ENCODE results near the gene WNK2. TPM values are rescaled to one million over a fixed set of nuclear protein-coding genes. Genes with fewer than 3 reads are reported as not detected.

WNK2 gene
- total RNA-seq, 1 donor from 2014 or later = 1.9 TPM

GRCh38 chr9:93265972-93266371, 82.0 kb downstream of the WNK2 start:
- DNase-seq (ENCODE audit: low read depth) (no peak), FAIRE-seq (no peak)
- Histone ChIP-seq H3K27me3 (ENCODE audit: insufficient read depth, low read length) (peaks cover 2% of the 10 kb centered on the region), H3K27ac (ENCODE audit: low read depth, low read length) (no peak overlapping the region), H3K4me3 (ENCODE audit: insufficient read depth, low read depth, low read length) (no peak overlapping the region), H3K9ac (ENCODE audit: low read length) (no peak overlapping the region), H2AFZ (ENCODE audit: low read depth, low read length) (no peak overlapping the region), H4K20me1 (ENCODE audit: insufficient read depth, low read length) (no peaks in the 10 kb centered on the region), H3K79me2 (ENCODE audit: insufficient read depth, low read length) (no peaks in the 10 kb centered on the region), H3K4me1 (ENCODE audit: insufficient read depth, low read length) (no peaks in the 10 kb centered on the region), H3K36me3 (ENCODE audit: insufficient read depth, low read length) (no peaks in the 10 kb centered on the region), H3K4me2 (ENCODE audit: low read length) (no peak overlapping the region), H3K9me3 (ENCODE audit: insufficient read depth, low read depth, low read length) (no peaks in the 10 kb centered on the region)
- no peak for TF ChIP-seq EZH2 (IDR thresholded peaks at IDR 0.05; ENCODE audit: insufficient read depth, low read length)
- TF ChIP-seq, protein P1, sequence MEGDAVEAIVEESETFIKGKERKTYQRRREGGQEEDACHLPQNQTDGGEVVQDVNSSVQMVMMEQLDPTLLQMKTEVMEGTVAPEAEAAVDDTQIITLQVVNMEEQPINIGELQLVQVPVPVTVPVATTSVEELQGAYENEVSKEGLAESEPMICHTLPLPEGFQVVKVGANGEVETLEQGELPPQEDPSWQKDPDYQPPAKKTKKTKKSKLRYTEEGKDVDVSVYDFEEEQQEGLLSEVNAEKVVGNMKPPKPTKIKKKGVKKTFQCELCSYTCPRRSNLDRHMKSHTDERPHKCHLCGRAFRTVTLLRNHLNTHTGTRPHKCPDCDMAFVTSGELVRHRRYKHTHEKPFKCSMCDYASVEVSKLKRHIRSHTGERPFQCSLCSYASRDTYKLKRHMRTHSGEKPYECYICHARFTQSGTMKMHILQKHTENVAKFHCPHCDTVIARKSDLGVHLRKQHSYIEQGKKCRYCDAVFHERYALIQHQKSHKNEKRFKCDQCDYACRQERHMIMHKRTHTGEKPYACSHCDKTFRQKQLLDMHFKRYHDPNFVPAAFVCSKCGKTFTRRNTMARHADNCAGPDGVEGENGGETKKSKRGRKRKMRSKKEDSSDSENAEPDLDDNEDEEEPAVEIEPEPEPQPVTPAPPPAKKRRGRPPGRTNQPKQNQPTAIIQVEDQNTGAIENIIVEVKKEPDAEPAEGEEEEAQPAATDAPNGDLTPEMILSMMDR (IDR thresholded peaks at IDR 0.05; ENCODE audit: insufficient read depth, low read depth, low read length) = no peak
- H3K4me1 Mint-ChIP-seq (ENCODE audit: low read depth, unreplicated experiment) = no peaks in the 10 kb centered on the region
- H3K9me3 Mint-ChIP-seq (ENCODE audit: unreplicated experiment) = no peaks in the 10 kb centered on the region
- peaks cover 21% of the 10 kb centered on the region for H3K27me3 Mint-ChIP-seq (ENCODE audit: low read depth, unreplicated experiment)
- no peaks in the 10 kb centered on the region for H3K36me3 Mint-ChIP-seq (ENCODE audit: low read depth, unreplicated experiment)
- H3K4me3 Mint-ChIP-seq (ENCODE audit: unreplicated experiment) = no peak overlapping the region
- H3K27ac Mint-ChIP-seq (ENCODE audit: unreplicated experiment) = no peak overlapping the region

DNA sequence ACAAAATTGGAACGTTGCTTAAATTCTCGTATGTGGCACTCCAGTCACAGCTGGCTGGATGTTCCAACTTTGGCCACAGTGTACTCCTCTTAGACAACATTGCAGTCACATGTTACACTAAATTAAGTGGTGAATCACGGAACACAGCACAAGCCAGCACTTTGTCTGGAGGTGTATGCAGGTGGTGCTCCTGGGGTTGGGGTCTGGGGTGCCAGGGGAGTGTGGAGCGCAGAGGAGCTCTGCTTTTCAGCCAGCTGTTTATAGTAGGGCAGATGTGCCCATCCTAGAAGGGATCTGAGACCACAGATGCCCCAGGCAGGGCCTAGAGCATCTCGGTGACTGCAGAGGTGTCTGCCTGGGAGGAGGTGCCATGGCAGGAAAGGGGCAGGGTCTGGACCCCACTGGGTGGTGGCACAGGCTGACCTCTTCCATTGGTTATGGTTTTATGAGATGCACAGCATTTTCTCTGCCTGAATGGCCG, 82.6 kb downstream of the WNK2 start:
- H2AFZ ChIP-seq (ENCODE audit: low read depth, low read length) = no peak overlapping the region
- peaks cover 2% of the 10 kb centered on the region for H3K27me3 ChIP-seq (ENCODE audit: insufficient read depth, low read length)
- no peak overlapping the region for H3K4me3 Mint-ChIP-seq (ENCODE audit: unreplicated experiment)
- no peaks in the 10 kb centered on the region for H3K36me3 ChIP-seq (ENCODE audit: insufficient read depth, low read length)
- H3K4me3 ChIP-seq (ENCODE audit: insufficient read depth, low read depth, low read length) = no peak overlapping the region
- H3K9ac ChIP-seq (ENCODE audit: low read length) = no peak overlapping the region
- H3K9me3 ChIP-seq (ENCODE audit: insufficient read depth, low read depth, low read length) = no peaks in the 10 kb centered on the region
- no peak overlapping the region for H3K4me2 ChIP-seq (ENCODE audit: low read length)
- TF ChIP-seq EZH2 (IDR thresholded peaks at IDR 0.05; ENCODE audit: insufficient read depth, low read length) = no peak
- H3K36me3 Mint-ChIP-seq (ENCODE audit: low read depth, unreplicated experiment) = no peaks in the 10 kb centered on the region
- H3K27ac ChIP-seq (ENCODE audit: low read depth, low read length) = no peak overlapping the region
- H3K79me2 ChIP-seq (ENCODE audit: insufficient read depth, low read length) = no peaks in the 10 kb centered on the region
- no peak for FAIRE-seq
- H3K4me1 Mint-ChIP-seq (ENCODE audit: low read depth, unreplicated experiment) = no peaks in the 10 kb centered on the region
- no peaks in the 10 kb centered on the region for H3K9me3 Mint-ChIP-seq (ENCODE audit: unreplicated experiment)
- H3K27me3 Mint-ChIP-seq (ENCODE audit: low read depth, unreplicated experiment) = peaks cover 19% of the 10 kb centered on the region
- DNase-seq (ENCODE audit: low read depth) = no peak
- no peaks in the 10 kb centered on the region for H3K4me1 ChIP-seq (ENCODE audit: insufficient read depth, low read length)
- H3K27ac Mint-ChIP-seq (ENCODE audit: unreplicated experiment) = no peak overlapping the region
- H4K20me1 ChIP-seq (ENCODE audit: insufficient read depth, low read length) = no peaks in the 10 kb centered on the region

DNA sequence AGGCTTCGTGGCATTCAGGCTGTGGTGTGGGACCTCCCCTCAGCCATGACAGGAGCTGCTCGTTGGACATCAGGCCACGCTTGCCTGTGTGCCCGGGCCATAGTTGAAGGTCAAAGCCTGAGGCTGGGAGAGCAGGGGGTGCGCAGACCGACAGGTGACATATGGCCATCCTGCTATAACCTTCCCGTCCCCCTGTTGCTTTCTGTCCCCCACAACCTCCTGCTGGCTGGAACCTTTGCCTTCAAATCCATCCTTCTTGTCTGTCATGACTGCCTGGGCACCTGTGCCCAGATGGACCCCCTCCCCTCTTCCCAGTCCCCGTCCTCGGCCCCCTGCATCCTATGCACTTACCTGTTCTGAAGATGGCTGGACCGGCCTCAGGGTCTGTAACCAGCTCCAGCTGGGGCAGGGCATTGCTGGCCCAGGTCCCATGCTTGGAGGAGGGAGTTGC, 83.2 kb downstream of the WNK2 start:
- Mint-ChIP-seq H3K36me3 (ENCODE audit: low read depth, unreplicated experiment) (no peaks in the 10 kb centered on the region), H3K9me3 (ENCODE audit: unreplicated experiment) (no peaks in the 10 kb centered on the region), H3K27ac (ENCODE audit: unreplicated experiment) (no peak overlapping the region), H3K4me3 (ENCODE audit: unreplicated experiment) (no peak overlapping the region), H3K27me3 (ENCODE audit: low read depth, unreplicated experiment) (peaks cover 19% of the 10 kb centered on the region), H3K4me1 (ENCODE audit: low read depth, unreplicated experiment) (no peaks in the 10 kb centered on the region)
- no peaks in the 10 kb centered on the region for H3K79me2 ChIP-seq (ENCODE audit: insufficient read depth, low read length)
- DNase-seq (ENCODE audit: low read depth) (no peak), FAIRE-seq (no peak)
- peaks cover 2% of the 10 kb centered on the region for H3K27me3 ChIP-seq (ENCODE audit: insufficient read depth, low read length)
- H3K4me1 ChIP-seq (ENCODE audit: insufficient read depth, low read length) = no peaks in the 10 kb centered on the region
- H3K9me3 ChIP-seq (ENCODE audit: insufficient read depth, low read depth, low read length) = no peaks in the 10 kb centered on the region
- no peaks in the 10 kb centered on the region for H3K36me3 ChIP-seq (ENCODE audit: insufficient read depth, low read length)
- H4K20me1 ChIP-seq (ENCODE audit: insufficient read depth, low read length) = no peaks in the 10 kb centered on the region
- H2AFZ ChIP-seq (ENCODE audit: low read depth, low read length) = no peak overlapping the region
- no peak overlapping the region for H3K4me2 ChIP-seq (ENCODE audit: low read length)
- no peak overlapping the region for H3K27ac ChIP-seq (ENCODE audit: low read depth, low read length)
- no peak overlapping the region for H3K4me3 ChIP-seq (ENCODE audit: insufficient read depth, low read depth, low read length)
- no peak for TF ChIP-seq EZH2 (IDR thresholded peaks at IDR 0.05; ENCODE audit: insufficient read depth, low read length)
- TF ChIP-seq, protein P1 (IDR thresholded peaks at IDR 0.05; ENCODE audit: insufficient read depth, low read depth, low read length) = no peak
- no peak overlapping the region for H3K9ac ChIP-seq (ENCODE audit: low read length)
